DND-41 (cell line): ENCODE data around the gene LRFN2.

Source experiments
- EZH2 ChIP-seq: IDR thresholded peaks from 3 replicates; pipeline ENCODE4 v1.6.1; 2012; ENCODE audit warnings: borderline replicate concordance, low read depth, mild to moderate bottlenecking, moderate library complexity, low read length, inconsistent platforms; ENCODE audit not compliant: severe bottlenecking
- TF ChIP-seq, protein P1 (sequence below): IDR thresholded peaks from 2 replicates; pipeline ENCODE4 v1.5.1; 2012; ENCODE audit warnings: borderline replicate concordance, low read length, moderate library complexity, mild to moderate bottlenecking; ENCODE audit not compliant: poor library complexity, severe bottlenecking; ENCODE audit errors: extremely low read depth

DNA sequence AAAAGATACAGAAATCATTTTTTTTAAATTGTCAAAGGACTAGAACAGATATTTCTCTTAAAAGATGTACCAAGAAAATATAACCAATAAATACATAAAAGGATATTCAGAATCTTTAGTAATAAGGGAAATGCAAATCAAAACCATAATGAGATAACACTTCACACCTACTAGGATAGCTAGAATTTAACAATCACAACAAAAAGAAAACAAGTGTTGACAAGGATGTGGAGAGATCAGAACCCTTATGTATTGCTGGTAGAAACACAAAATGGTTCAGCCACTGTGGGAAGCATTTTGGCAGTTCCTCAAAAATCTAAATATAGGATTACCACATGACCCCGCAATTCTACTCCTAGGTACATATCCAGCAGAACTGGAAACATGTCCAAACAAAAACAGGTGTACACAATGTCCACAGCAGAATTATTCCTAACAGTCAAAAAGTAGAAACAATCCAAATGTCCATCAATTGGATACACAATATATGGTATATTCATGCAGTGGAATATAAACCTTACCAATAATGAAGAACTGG, 211.0 kb downstream of the LRFN2 start:
- TF ChIP-seq, protein P1, sequence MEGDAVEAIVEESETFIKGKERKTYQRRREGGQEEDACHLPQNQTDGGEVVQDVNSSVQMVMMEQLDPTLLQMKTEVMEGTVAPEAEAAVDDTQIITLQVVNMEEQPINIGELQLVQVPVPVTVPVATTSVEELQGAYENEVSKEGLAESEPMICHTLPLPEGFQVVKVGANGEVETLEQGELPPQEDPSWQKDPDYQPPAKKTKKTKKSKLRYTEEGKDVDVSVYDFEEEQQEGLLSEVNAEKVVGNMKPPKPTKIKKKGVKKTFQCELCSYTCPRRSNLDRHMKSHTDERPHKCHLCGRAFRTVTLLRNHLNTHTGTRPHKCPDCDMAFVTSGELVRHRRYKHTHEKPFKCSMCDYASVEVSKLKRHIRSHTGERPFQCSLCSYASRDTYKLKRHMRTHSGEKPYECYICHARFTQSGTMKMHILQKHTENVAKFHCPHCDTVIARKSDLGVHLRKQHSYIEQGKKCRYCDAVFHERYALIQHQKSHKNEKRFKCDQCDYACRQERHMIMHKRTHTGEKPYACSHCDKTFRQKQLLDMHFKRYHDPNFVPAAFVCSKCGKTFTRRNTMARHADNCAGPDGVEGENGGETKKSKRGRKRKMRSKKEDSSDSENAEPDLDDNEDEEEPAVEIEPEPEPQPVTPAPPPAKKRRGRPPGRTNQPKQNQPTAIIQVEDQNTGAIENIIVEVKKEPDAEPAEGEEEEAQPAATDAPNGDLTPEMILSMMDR, result no peak
- no peak for TF ChIP-seq EZH2
